ENCODE results near the gene MTHFS.

MTHFS gene

GRCh38 chr15:79811406-79812405 is 85.1 kb downstream of the MTHFS start:
- DNase-seq: peak; percentile 64

- DNase-seq: no peak
Observed at GRCh38 chr15:79804838-79805237, 92.0 kb downstream of the MTHFS start.

GRCh38 chr15:79798311-79798710 is 98.5 kb downstream of the MTHFS start:
- no peak for DNase-seq

All from left hindlimb (tissue), 1 donor.